HEK293 (cell line): Measurements from ENCODE around the gene GMDS.

Experiments
- CTCF ChIA-PET: fragments of 350-600 bp; formaldehyde crosslinking; extraction: SDS; loops from one replicate; lab custom pipeline; 2021; ENCODE audit warnings: antibody characterized with exemption; lab: Yijun Ruan, JAX
- POLR2A ChIA-PET: fragments of 300-600 bp; formaldehyde crosslinking; extraction: SDS; loops from one replicate; lab custom pipeline; 2020; ENCODE audit warnings: antibody characterized with exemption, inconsistent platforms; lab: Yijun Ruan, JAX
- H3K27ac ChIP-seq: fragments of 200-500 bp; sonication (Bioruptor generic); 2 replicates; pipeline ENCODE4 v1.5.1; 2014; ENCODE audit warnings: low read depth, low read length, control low read depth, inconsistent platforms; ENCODE audit errors: extremely low read depth
- H3K36me3 ChIP-seq, 2 experiments: fragments of 200-500 bp in 1 of 2; sonication (Bioruptor generic) in 1 of 2; 1 replicate in 1 of 2; 2 replicates in 1 of 2; pipeline ENCODE4 v1.5.1; 2014 to 2017; ENCODE audit warnings: inconsistent platforms in 2 of 2, low read length in 2 of 2; ENCODE audit not compliant: control insufficient read depth in 2 of 2, insufficient read depth in 1 of 2
- H3K4me1 ChIP-seq: fragments of 200-500 bp; sonication (Bioruptor generic); 2 replicates; pipeline ENCODE4 v1.5.1; 2014; ENCODE audit warnings: mild to moderate bottlenecking, low read length, inconsistent platforms; ENCODE audit not compliant: control insufficient read depth, insufficient read depth
- H3K4me3 ChIP-seq: 2 replicates; pipeline ENCODE4 v1.5.1; 2011; ENCODE audit warnings: low read depth, mild to moderate bottlenecking, control low read depth, low read length, moderate library complexity
- H3K9me3 ChIP-seq: fragments of 200-500 bp; sonication (Bioruptor generic); 2 replicates; pipeline ENCODE4 v1.5.1; 2014; ENCODE audit warnings: low read depth, low read length, inconsistent platforms; ENCODE audit not compliant: control insufficient read depth, insufficient read depth
- AEBP2 ChIP-seq: fragments of 450-650 bp; formaldehyde crosslinking; IDR thresholded peaks from 2 replicates; pipeline ENCODE4 v1.5.1; 2016; ENCODE audit warnings: missing biosample characterization, missing genetic modification characterization, borderline replicate concordance
- SETDB1 ChIP-seq: IDR thresholded peaks from one replicate; pipeline ENCODE4 v1.6.1; 2017; ENCODE audit warnings: mild to moderate bottlenecking, low read length, moderate library complexity, mixed read lengths; ENCODE audit not compliant: insufficient read length
- ZBTB49 ChIP-seq: fragments of 450-650 bp; formaldehyde crosslinking; IDR thresholded peaks from 2 replicates; pipeline ENCODE4 v1.5.1; 2016; ENCODE audit warnings: missing biosample characterization, missing genetic modification characterization, low read depth
- ZEB2 ChIP-seq: fragments of 450-650 bp; formaldehyde crosslinking; IDR thresholded peaks from 2 replicates; pipeline ENCODE4 v1.5.1; 2016; ENCODE audit warnings: missing biosample characterization, missing genetic modification characterization
- ZNF530 ChIP-seq: fragments of 450-650 bp; formaldehyde crosslinking; IDR thresholded peaks from 2 replicates; pipeline ENCODE4 v1.5.1; 2016; ENCODE audit warnings: low read depth, missing biosample characterization, missing genetic modification characterization
- ZNF558 ChIP-seq: fragments of 450-650 bp; formaldehyde crosslinking; IDR thresholded peaks from 2 replicates; pipeline ENCODE4 v1.5.1; 2016; ENCODE audit warnings: missing biosample characterization, missing genetic modification characterization
- ZNF600 ChIP-seq: fragments of 450-650 bp; formaldehyde crosslinking; IDR thresholded peaks from 2 replicates; pipeline ENCODE4 v1.5.1; 2016; ENCODE audit warnings: missing biosample characterization, missing genetic modification characterization
- ZNF610 ChIP-seq: fragments of 450-650 bp; formaldehyde crosslinking; IDR thresholded peaks from 2 replicates; pipeline ENCODE4 v1.5.1; 2016; ENCODE audit warnings: missing biosample characterization, missing genetic modification characterization, borderline replicate concordance
- ZNF692 ChIP-seq: fragments of 450-650 bp; formaldehyde crosslinking; IDR thresholded peaks from 2 replicates; pipeline ENCODE4 v1.5.1; 2016; ENCODE audit warnings: missing biosample characterization, missing genetic modification characterization
- ZNF747 ChIP-seq: fragments of 450-650 bp; formaldehyde crosslinking; IDR thresholded peaks from 2 replicates; pipeline ENCODE4 v1.5.1; 2016; ENCODE audit warnings: missing biosample characterization, missing genetic modification characterization
- ZNF830 ChIP-seq: fragments of 450-650 bp; IDR thresholded peaks from 2 replicates; pipeline ENCODE4 v1.5.0; 2018; ENCODE audit warnings: missing biosample characterization, missing genetic modification characterization, low read depth, mild to moderate bottlenecking, moderate library complexity
- TF ChIP-seq, protein P1 (sequence below): fragments of 450-650 bp; formaldehyde crosslinking; IDR thresholded peaks from 2 replicates; pipeline ENCODE4 v1.5.1; 2016; ENCODE audit warnings: missing biosample characterization, missing genetic modification characterization

Gene GMDS

GRCh38 chr6:1832844-1833787 is 412.3 kb downstream of the GMDS start (continued):
- TF ChIP-seq ZBTB49 (peak; percentile 58; the same call in 1 of the 2 replicates), ZNF747 (tag by site-specific recombination) (no peak), ZNF600 (peak; percentile 83; the same call in 1 of the 2 replicates), ZNF692 (0 out of 2 replicates have a peak, but pooled peaks have one; percentile 14), ZNF830 (tag by site-specific recombination) (no peak), ZNF610 (tag by site-specific recombination) (no peak)
- TF ChIP-seq, protein P1, sequence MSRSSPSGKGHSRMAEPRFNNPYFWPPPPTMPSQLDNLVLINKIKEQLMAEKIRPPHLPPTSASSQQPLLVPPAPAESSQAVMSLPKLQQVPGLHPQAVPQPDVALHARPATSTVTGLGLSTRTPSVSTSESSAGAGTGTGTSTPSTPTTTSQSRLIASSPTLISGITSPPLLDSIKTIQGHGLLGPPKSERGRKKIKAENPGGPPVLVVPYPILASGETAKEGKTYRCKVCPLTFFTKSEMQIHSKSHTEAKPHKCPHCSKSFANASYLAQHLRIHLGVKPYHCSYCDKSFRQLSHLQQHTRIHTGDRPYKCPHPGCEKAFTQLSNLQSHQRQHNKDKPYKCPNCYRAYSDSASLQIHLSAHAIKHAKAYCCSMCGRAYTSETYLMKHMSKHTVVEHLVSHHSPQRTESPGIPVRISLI (tag by site-specific recombination) = peak; percentile 7

GRCh38 chr6:1832358-1832757 is 413.0 kb downstream of the GMDS start:
- CTCF ChIA-PET = no interaction called here
- no peaks in the 10 kb centered on the region for H3K9me3 ChIP-seq

GRCh38 chr6:1827984-1828793 is 417.2 kb downstream of the GMDS start:
- Histone ChIP-seq H3K4me1 (peaks cover 10% of the 10 kb centered on the region), H3K36me3 (no peaks in the 10 kb centered on the region), H3K4me3 (no peak overlapping the region), H3K27ac (no peak overlapping the region), H3K9me3 (no peaks in the 10 kb centered on the region)
- ChIA-PET POLR2A (no interaction called here), CTCF (interaction anchor here (0.6 to 1.1 kb wide), 2 partner anchors 72 to 276 kb away, joined by 4 to 6 read pairs; no protein-coding TSS in a partner anchor)
- TF ChIP-seq ZNF558 (tag by site-specific recombination) (peak; percentile 98), ZNF530 (tag by site-specific recombination) (no peak), ZEB2 (no peak), ZNF610 (tag by site-specific recombination) (peak; percentile 21; the same call in 1 of the 2 replicates), SETDB1 (peak; percentile 89)

More at GRCh38 chr6:1832358-1832757, 413.0 kb downstream of the GMDS start:
- no peak overlapping the region for H3K4me3 ChIP-seq
- TF ChIP-seq ZNF600 = peak; percentile 75; the same call in 1 of the 2 replicates
- no peak for TF ChIP-seq AEBP2 (tag by site-specific recombination)
- TF ChIP-seq, all 188 proteins: peak for 1
- H3K4me1 ChIP-seq = peaks cover 29% of the 10 kb centered on the region
- H3K27ac ChIP-seq = peak overlapping the region; percentile 57; the same call in 1 of the 2 replicates
- H3K36me3 ChIP-seq = no peaks in the 10 kb centered on the region
- POLR2A ChIA-PET = no interaction called here
